ENCODE results near the gene KYAT1.

DNA sequence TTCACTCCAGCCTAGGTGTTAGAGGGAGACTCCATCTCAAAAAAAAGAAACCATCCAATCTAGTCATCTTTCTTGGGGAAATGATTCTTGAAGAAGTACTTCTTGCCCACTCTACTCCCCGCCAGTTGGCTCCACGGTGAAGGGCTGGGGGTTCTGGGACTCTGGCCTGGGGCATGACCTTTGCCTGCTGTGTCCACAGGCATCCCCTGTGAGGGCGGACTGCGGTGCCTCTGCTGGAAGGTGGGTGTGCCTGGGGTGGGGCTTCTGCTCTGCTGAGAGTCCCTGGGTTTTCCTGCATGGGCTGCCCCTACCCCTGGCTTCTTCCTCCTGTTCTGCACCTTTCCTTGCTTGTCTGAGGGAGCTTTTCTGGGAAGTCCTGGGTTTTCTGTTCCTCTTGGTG, 91.2 kb downstream of the KYAT1 start:
- TF ChIP-seq, protein P1, sequence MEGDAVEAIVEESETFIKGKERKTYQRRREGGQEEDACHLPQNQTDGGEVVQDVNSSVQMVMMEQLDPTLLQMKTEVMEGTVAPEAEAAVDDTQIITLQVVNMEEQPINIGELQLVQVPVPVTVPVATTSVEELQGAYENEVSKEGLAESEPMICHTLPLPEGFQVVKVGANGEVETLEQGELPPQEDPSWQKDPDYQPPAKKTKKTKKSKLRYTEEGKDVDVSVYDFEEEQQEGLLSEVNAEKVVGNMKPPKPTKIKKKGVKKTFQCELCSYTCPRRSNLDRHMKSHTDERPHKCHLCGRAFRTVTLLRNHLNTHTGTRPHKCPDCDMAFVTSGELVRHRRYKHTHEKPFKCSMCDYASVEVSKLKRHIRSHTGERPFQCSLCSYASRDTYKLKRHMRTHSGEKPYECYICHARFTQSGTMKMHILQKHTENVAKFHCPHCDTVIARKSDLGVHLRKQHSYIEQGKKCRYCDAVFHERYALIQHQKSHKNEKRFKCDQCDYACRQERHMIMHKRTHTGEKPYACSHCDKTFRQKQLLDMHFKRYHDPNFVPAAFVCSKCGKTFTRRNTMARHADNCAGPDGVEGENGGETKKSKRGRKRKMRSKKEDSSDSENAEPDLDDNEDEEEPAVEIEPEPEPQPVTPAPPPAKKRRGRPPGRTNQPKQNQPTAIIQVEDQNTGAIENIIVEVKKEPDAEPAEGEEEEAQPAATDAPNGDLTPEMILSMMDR (IDR thresholded peaks at IDR 0.05 in 4 of 5, conservative IDR thresholded peaks at IDR 0.05 in 1 of 5): no peak
- TF ChIP-seq POLR2A (IDR thresholded peaks at IDR 0.05): no peak
